Skin epidermis (tissue), 12 donors: Measurements from ENCODE around the gene EDEM2.
"Not testable (repeated sequence)": the region's sequence is repeated elsewhere in the genome, so short reads cannot be mapped to it uniquely, and the experiment has no call there.

Source experiments
- H3K27ac ChIP-seq, 21 experiments: fragments of 200-600 bp; sonication (generic) in 11 of 21; one replicate each; pipeline ENCODE4 v1.5.0; 2020; ENCODE audit warnings: mild to moderate bottlenecking in 3 of 21, inconsistent platforms in 2 of 21, moderate library complexity in 2 of 21
- H3K4me3 ChIP-seq, 7 experiments: fragments of 200-600 bp; sonication (generic) in 2 of 7; one replicate each; pipeline ENCODE4 v1.5.0; 2020; ENCODE audit warnings: inconsistent platforms in 2 of 7, mild to moderate bottlenecking in 2 of 7, moderate library complexity in 1 of 7

EDEM2 gene

GRCh38 chr20:35134880-35135279, 12.3 kb downstream of the EDEM2 start:
- Histone ChIP-seq H3K4me3 (no peak overlapping the region), H3K27ac (peak overlapping the region in 6 of 21 experiments; percentile 11 to 80 (median 54))

- H3K27ac ChIP-seq: peak overlapping the region in 5 of 21 experiments; percentile 11 to 80 (median 63)
- H3K4me3 ChIP-seq: no peak overlapping the region
These were observed 12.7 kb downstream of the EDEM2 start for GRCh38 chr20:35134472-35134871.

- Histone ChIP-seq H3K27ac (peak overlapping the region in 1 of 21 experiments; percentile 80), H3K4me3 (no peak overlapping the region)
These were observed 13.4 kb downstream of the EDEM2 start for GRCh38 chr20:35133735-35134134.

- no peak overlapping the region for H3K4me3 ChIP-seq
- H3K27ac ChIP-seq: no peak overlapping the region
These were observed 14.1 kb downstream of the EDEM2 start for GRCh38 chr20:35133031-35133430.

- Histone ChIP-seq H3K27ac (no peak overlapping the region), H3K4me3 (no peak overlapping the region)
These were observed 15.2 kb downstream of the EDEM2 start for GRCh38 chr20:35131934-35132333.

- H3K27ac ChIP-seq: peak overlapping the region in 1 of 21 experiments; percentile 18
- no peak overlapping the region for H3K4me3 ChIP-seq
These were observed 17.5 kb downstream of the EDEM2 start for GRCh38 chr20:35129647-35130069.

GRCh38 chr20:35125753-35126152, 21.4 kb downstream of the EDEM2 start:
- H3K4me3 ChIP-seq: no peak overlapping the region
- H3K27ac ChIP-seq: no peak overlapping the region

- no peak overlapping the region for H3K27ac ChIP-seq
These were observed 24.3 kb downstream of the EDEM2 start for GRCh38 chr20:35122756-35123405.

GRCh38 chr20:35121186-35121585, 25.9 kb downstream of the EDEM2 start:
- H3K4me3 ChIP-seq: no peak overlapping the region
- H3K27ac ChIP-seq: no peak overlapping the region

More at GRCh38 chr20:35122756-35123405, 24.3 kb downstream of the EDEM2 start:
- no peak overlapping the region for H3K4me3 ChIP-seq

- peak overlapping the region in 1 of 21 experiments; percentile 19 for H3K27ac ChIP-seq
- no peak overlapping the region for H3K4me3 ChIP-seq
These were observed 27.0 kb downstream of the EDEM2 start for GRCh38 chr20:35120012-35120701.

GRCh38 chr20:35117629-35118028, 29.5 kb downstream of the EDEM2 start:
- Histone ChIP-seq H3K4me3 (no peak overlapping the region), H3K27ac (peak overlapping the region in 4 of 21 experiments; percentile 4 to 34 (median 15))

- Histone ChIP-seq H3K4me3 (no peak overlapping the region), H3K27ac (no peak overlapping the region)
These were observed 29.9 kb downstream of the EDEM2 start for GRCh38 chr20:35117196-35117595.

GRCh38 chr20:35116258-35116657, 30.9 kb downstream of the EDEM2 start:
- Histone ChIP-seq H3K4me3 (no peak overlapping the region), H3K27ac (peak overlapping the region in 3 of 21 experiments; percentile 5 to 51 (median 49))

GRCh38 chr20:35115606-35116005, 31.5 kb downstream of the EDEM2 start:
- Histone ChIP-seq H3K4me3 (no peak overlapping the region), H3K27ac (peak overlapping the region in 1 of 21 experiments; percentile 45)

- H3K4me3 ChIP-seq, H3K27ac ChIP-seq: not testable (repeated sequence)
These were observed 34.9 kb downstream of the EDEM2 start for GRCh38 chr20:35112276-35112675.

GRCh38 chr20:35111141-35111888, 35.8 kb downstream of the EDEM2 start:
- H3K27ac ChIP-seq: peak overlapping the region in 2 of 21 experiments; percentile 12 to 29

GRCh38 chr20:35108921-35109320, 38.2 kb downstream of the EDEM2 start:
- Histone ChIP-seq H3K27ac (no peak overlapping the region), H3K4me3 (no peak overlapping the region)

More at GRCh38 chr20:35111141-35111888, 35.8 kb downstream of the EDEM2 start:
- H3K4me3 ChIP-seq: no peak overlapping the region

- Histone ChIP-seq H3K27ac (no peak overlapping the region), H3K4me3 (no peak overlapping the region)
These were observed 40.2 kb downstream of the EDEM2 start for GRCh38 chr20:35106827-35107380.

GRCh38 chr20:35104685-35105295, 42.3 kb downstream of the EDEM2 start:
- no peak overlapping the region for H3K4me3 ChIP-seq
- no peak overlapping the region for H3K27ac ChIP-seq

GRCh38 chr20:35101620-35102019, 45.5 kb downstream of the EDEM2 start:
- H3K27ac ChIP-seq: peak overlapping the region in 1 of 21 experiments; percentile 1
- no peak overlapping the region for H3K4me3 ChIP-seq
